ENCODE results near the gene LENG1.
"Not testable (repeated sequence)": the region's sequence is repeated elsewhere in the genome, so short reads cannot be mapped to it uniquely, and the experiment has no call there.

Gene LENG1

DNA sequence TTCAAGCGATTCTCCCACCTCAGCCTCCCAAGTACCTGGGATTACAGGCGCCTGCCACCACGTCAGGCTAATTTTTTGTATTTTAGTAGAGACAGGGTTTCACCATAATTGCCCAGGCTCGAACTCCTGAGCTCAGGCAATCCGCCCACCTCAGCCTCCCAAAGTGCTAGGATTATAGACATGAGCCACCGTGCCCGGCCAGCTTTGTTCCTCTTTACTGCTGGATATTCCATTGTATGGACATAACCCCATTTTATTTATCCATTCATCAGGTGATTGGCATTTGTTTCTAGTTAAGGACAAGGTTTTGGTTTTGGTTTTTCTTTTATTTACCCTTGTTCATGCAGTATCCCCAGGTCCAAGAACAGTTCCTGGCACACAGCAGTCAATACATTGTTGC is 37.0 kb upstream of the LENG1 start:
- H3K27me3 ChIP-seq (ENCODE audit: insufficient read depth, poor library complexity, severe bottlenecking) = no peaks in the 10 kb centered on the region
- DNase-seq (ENCODE audit: low read depth in 1 of 2, low spot score in 1 of 2) = no peak
- no peak overlapping the region for H3K27ac ChIP-seq (replicated peaks)
- H3K4me3 ChIP-seq (replicated peaks; ENCODE audit: insufficient read depth, low read length) = no peak overlapping the region
- no peak for TF ChIP-seq POLR2AphosphoS5 (IDR thresholded peaks at IDR 0.05; ENCODE audit: low read depth)
- TF ChIP-seq GABPA (IDR thresholded peaks at IDR 0.05; ENCODE audit: low read depth) = no peak
- TF ChIP-seq, protein P1, sequence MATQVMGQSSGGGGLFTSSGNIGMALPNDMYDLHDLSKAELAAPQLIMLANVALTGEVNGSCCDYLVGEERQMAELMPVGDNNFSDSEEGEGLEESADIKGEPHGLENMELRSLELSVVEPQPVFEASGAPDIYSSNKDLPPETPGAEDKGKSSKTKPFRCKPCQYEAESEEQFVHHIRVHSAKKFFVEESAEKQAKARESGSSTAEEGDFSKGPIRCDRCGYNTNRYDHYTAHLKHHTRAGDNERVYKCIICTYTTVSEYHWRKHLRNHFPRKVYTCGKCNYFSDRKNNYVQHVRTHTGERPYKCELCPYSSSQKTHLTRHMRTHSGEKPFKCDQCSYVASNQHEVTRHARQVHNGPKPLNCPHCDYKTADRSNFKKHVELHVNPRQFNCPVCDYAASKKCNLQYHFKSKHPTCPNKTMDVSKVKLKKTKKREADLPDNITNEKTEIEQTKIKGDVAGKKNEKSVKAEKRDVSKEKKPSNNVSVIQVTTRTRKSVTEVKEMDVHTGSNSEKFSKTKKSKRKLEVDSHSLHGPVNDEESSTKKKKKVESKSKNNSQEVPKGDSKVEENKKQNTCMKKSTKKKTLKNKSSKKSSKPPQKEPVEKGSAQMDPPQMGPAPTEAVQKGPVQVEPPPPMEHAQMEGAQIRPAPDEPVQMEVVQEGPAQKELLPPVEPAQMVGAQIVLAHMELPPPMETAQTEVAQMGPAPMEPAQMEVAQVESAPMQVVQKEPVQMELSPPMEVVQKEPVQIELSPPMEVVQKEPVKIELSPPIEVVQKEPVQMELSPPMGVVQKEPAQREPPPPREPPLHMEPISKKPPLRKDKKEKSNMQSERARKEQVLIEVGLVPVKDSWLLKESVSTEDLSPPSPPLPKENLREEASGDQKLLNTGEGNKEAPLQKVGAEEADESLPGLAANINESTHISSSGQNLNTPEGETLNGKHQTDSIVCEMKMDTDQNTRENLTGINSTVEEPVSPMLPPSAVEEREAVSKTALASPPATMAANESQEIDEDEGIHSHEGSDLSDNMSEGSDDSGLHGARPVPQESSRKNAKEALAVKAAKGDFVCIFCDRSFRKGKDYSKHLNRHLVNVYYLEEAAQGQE (IDR thresholded peaks at IDR 0.05; ENCODE audit: insufficient replicate concordance, low read depth) = no peak
- TF ChIP-seq, protein P2, sequence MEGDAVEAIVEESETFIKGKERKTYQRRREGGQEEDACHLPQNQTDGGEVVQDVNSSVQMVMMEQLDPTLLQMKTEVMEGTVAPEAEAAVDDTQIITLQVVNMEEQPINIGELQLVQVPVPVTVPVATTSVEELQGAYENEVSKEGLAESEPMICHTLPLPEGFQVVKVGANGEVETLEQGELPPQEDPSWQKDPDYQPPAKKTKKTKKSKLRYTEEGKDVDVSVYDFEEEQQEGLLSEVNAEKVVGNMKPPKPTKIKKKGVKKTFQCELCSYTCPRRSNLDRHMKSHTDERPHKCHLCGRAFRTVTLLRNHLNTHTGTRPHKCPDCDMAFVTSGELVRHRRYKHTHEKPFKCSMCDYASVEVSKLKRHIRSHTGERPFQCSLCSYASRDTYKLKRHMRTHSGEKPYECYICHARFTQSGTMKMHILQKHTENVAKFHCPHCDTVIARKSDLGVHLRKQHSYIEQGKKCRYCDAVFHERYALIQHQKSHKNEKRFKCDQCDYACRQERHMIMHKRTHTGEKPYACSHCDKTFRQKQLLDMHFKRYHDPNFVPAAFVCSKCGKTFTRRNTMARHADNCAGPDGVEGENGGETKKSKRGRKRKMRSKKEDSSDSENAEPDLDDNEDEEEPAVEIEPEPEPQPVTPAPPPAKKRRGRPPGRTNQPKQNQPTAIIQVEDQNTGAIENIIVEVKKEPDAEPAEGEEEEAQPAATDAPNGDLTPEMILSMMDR (IDR thresholded peaks at IDR 0.05; ENCODE audit: insufficient read depth, low read length) = no peak
- no peak for TF ChIP-seq SPI1 (IDR thresholded peaks at IDR 0.05; ENCODE audit: borderline replicate concordance, low read depth)

DNA sequence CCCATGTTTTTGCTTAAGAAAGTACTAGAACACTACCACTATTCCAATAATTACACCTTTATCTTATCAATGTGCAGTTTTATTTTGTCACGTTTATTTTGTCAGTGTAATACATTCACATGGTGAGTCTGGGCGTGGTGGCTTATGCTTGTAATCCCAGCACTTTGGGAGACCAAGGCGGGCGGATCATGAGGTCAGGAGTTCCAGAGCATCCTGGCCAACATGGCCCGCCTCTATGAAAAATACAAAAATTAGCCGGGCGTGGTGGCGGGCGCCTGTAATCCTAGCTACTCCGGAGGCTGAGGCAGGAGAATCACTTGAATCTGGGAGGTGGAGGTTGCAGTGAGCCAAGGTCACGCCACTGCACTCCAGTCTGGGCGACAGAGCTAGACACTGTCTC is 34.9 kb upstream of the LENG1 start:
- not testable (repeated sequence) for H3K4me3 ChIP-seq (replicated peaks; ENCODE audit: insufficient read depth, low read length); DNase-seq (ENCODE audit: low read depth in 1 of 2, low spot score in 1 of 2); H3K27ac ChIP-seq (replicated peaks); H3K27me3 ChIP-seq (ENCODE audit: insufficient read depth, poor library complexity, severe bottlenecking)

DNA sequence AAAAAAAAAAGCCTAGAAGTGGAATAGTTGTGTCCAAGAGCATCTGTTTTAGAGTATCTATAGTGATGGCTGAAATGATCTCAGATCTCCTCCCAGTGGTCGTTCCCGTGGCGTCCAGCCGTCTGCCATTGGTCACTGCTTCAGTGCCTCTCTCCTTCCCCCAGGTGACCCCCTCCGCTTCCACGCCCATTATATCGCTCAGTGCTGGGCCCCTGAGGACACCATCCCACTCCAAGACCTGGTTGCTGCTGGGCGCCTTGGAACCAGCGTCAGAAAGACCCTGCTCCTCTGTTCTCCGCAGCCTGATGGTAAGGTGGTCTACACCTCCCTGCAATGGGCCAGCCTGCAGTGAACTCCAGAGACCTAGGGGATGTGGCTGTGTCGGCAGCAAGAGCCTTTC is 33.5 kb upstream of the LENG1 start:
- Histone ChIP-seq H3K27ac (replicated peaks) (no peak overlapping the region), H3K4me3 (replicated peaks; ENCODE audit: insufficient read depth, low read length) (no peak overlapping the region), H3K27me3 (ENCODE audit: insufficient read depth, poor library complexity, severe bottlenecking) (no peaks in the 10 kb centered on the region)
- TF ChIP-seq POLR2AphosphoS5 (IDR thresholded peaks at IDR 0.05; ENCODE audit: low read depth) (no peak), SPI1 (IDR thresholded peaks at IDR 0.05; ENCODE audit: borderline replicate concordance, low read depth) (no peak), GABPA (IDR thresholded peaks at IDR 0.05; ENCODE audit: low read depth) (no peak)
- TF ChIP-seq, protein P2 (IDR thresholded peaks at IDR 0.05; ENCODE audit: insufficient read depth, low read length) = no peak
- TF ChIP-seq, protein P1 (IDR thresholded peaks at IDR 0.05; ENCODE audit: insufficient replicate concordance, low read depth) = no peak
- DNase-seq (ENCODE audit: low read depth in 1 of 2, low spot score in 1 of 2) = no peak

DNA sequence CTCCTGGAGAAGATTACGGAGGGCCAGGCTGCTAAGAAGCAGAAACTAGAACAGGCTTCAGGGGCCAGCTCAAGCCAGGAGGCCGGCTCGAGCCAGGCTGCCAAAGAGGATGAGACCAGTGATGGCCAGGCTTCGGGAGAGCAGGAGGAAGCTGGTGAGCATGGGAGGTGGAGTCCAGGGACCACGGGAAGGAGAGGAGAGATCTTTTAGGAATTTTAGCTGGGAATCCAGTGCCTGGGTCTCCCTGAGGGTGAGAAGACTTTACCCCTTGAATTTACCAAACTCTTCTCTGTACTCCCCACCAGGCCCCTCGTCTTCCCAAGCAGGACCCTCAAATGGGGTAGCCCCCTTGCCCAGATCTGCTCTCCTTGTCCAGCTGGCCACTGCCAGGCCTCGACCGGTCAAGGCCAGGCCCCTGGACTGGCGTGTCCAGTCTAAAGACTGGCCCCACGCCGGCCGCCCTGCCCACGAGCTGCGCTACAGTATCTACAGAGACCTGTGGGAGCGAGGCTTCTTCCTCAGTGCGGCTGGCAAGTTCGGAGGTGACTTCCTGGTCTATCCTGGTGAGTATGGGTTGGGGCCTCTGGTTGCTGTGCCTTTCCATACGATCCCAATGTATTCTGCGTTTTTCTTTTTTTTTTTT is 32.4 kb upstream of the LENG1 start:
- Histone ChIP-seq H3K4me3 (replicated peaks; ENCODE audit: insufficient read depth, low read length) (peak overlapping the region; percentile 80), H3K27ac (replicated peaks) (peak overlapping the region; percentile 98), H3K27me3 (ENCODE audit: insufficient read depth, poor library complexity, severe bottlenecking) (no peaks in the 10 kb centered on the region)
- DNase-seq (ENCODE audit: low read depth in 1 of 2, low spot score in 1 of 2) = no peak
- no peak for TF ChIP-seq POLR2AphosphoS5 (IDR thresholded peaks at IDR 0.05; ENCODE audit: low read depth)
- TF ChIP-seq, protein P2 (IDR thresholded peaks at IDR 0.05; ENCODE audit: insufficient read depth, low read length) = no peak
- TF ChIP-seq SPI1 (IDR thresholded peaks at IDR 0.05; ENCODE audit: borderline replicate concordance, low read depth) = no peak
- TF ChIP-seq, protein P1 (IDR thresholded peaks at IDR 0.05; ENCODE audit: insufficient replicate concordance, low read depth) = no peak
- no peak for TF ChIP-seq GABPA (IDR thresholded peaks at IDR 0.05; ENCODE audit: low read depth)

All from HL-60 (cell line).